Stimulated activated CD4-positive, alpha-beta T cell treated with anti-CD3 and anti-CD28 coated beads, Interleukin-4, amount 100 ng/mL, for 1 hour (primary cell): ENCODE results near the gene SLC2A9.

Experiments used
- DNase-seq: peaks from one replicate; pipeline ENCODE4 v3.0.0-alpha.2; 2020

SLC2A9 gene

DNA sequence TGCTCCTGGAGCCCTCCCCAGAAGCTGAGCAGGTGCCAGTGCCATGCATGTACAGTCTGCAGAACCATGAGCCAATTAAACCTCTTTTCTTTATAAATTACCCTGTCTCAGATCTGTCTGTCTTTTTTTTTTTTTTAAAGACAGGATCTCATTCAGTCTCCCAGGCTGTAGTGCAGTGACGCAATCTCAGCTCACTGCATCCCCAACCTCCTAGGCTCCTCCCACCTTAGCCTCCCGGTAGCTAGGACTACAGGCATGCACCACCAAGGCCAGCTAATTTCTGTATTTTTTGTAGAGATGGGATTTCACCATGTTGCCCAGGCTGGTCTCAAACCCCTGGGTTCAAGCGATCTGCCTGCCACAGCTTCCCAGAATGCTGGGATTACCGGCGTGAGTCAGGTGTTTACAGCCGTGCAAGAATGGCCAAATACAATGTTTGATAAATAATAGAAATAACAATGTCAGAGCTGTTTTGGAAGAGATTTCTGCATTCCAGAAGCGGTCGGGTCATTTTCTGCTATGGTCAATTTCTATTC lies 68.8 kb downstream of the SLC2A9 start:
- no peak for DNase-seq

DNA sequence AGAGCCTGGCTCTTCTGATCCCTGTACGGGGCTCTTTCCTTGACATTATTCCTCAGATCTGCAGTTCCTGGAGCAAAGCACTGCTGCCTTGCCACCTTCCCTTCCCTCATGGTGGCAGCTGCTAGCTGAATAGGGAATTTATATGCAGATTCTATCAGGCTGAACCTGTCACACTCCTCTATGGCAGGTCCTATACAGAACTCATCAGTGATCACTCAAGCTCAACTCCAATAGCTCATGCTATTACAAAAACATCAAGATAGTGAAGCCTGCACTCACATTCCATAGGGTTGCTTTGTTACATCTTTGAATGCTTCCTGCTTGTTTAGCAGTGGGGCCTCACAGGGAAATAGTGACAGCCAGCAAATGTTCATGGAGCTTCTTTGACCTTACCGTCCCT lies 71.7 kb downstream of the SLC2A9 start:
- DNase-seq: no peak

DNA sequence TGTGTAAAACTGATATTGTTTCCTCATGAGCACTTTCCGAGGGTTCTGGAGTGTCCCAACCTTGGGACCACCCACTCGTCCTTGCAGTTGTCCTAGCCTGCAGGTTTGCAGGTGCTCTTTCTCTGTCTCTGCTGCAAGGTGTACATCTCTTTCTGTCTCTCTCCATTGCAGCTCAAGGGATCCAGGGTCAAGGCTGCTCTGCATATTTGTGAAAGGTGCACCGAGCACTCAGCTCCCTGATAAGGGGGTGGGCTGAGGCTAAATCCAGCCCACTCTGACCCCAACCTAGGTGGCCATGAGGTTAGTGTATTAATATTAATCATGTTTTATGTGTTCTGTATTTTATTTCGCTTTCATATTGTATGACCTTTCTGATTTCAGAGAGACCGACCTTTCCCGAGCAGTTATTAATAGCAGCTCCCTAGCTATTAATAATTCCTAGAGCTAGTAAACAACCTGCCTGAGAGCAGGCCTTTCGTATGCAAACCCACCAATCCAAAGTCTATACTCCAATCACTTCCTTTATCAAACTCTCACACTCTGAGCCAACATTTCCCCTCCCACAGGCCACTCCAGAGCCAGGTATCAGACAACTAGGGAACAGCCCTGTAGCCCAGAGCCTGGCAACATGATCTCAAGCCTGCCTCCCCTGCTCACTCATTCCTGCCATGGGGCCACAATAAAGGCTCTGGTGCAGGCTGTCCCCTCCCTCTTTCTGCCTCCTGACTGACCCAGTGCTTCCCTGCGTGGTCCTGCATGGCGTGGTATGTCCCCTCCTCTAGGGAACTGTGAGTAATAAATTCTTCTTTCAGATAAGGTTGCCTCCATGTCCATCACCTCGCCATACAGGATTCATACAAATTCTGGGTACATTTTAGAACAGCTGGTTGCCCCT lies 73.9 kb downstream of the SLC2A9 start:
- no peak for DNase-seq

DNA sequence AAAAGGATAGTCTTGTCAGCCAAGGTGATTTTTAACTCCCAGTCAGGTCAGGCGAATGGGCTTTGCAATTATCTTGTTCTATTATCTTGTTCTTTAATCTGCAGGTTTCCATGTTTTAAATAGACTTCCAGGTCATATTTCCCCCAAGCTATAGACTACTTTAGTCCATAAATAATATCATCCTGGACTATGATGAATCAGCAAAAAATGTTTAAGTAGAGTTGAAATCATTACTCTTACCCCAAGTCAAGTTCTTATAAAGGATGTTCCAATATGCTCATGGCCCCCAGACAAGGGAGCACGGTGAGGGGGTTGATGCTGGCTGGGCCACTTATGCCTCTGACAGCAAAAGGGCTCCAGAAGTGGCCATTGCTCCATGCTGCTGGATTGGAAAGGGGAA lies 75.1 kb downstream of the SLC2A9 start:
- DNase-seq: no peak

DNA sequence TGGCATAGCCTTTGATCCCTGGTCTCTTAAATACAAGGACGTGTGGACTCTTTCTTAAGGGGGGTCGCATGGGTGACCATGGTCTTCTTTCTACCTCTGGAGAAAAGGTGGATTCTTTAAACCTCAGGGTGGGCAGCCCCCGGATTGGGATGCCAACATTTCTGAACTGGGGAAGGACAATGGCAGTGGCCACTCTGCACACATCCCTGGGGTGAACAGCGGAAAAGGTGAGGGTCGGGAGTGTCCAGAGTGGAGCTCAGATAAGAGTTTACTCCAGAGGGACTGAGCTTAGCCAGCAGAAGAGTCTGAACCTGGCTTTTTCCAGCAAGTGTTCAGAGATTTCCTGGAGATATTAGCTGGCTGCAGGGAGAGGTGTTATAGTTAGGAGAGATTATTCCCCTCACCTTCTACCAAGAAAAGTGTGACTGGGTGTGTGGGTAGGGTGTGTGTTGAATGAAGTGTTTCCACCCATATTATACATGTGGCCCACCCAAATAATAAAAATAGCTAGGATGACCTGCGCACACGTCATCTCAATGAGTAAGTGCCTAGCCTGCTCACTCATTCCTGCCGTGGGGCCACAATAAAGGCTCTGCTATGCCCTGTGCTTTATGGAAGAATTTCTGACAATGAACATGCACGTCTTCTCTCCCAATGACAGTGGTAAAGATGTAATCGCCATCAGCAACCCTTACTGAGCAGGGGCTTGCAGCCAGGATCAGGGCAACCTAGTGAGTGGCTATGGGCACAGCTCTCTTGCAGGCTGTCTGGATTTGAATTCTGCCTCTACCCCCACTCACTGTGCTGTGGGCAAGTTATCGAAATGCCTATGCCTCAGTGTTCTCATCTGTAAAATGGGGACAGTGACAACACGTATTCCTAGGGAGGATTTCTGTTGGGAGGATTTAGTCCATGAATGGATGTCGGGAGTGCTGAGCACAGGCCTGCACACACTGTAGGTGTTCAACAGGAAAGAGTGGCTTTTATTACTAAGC lies 76.6 kb downstream of the SLC2A9 start:
- no peak for DNase-seq

DNA sequence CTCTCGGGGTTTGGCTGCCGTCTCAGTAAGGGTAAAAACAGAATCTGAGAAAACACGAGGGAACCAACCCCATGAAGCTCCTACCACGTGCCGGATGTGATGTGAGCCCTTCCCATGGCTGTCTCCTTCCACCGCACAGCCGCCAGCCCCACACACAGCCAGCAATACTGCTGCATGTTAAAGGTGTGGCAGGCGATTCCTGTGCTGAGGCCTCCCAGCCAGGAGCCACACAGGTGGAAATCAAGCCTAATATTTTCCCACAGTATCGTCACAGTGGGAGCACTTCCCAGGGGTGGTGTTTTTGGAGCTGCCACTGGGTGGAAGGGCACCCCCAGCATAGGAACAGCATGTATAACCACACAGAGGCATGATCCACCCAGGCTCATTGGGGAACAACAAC lies 77.5 kb downstream of the SLC2A9 start:
- no peak for DNase-seq

DNA sequence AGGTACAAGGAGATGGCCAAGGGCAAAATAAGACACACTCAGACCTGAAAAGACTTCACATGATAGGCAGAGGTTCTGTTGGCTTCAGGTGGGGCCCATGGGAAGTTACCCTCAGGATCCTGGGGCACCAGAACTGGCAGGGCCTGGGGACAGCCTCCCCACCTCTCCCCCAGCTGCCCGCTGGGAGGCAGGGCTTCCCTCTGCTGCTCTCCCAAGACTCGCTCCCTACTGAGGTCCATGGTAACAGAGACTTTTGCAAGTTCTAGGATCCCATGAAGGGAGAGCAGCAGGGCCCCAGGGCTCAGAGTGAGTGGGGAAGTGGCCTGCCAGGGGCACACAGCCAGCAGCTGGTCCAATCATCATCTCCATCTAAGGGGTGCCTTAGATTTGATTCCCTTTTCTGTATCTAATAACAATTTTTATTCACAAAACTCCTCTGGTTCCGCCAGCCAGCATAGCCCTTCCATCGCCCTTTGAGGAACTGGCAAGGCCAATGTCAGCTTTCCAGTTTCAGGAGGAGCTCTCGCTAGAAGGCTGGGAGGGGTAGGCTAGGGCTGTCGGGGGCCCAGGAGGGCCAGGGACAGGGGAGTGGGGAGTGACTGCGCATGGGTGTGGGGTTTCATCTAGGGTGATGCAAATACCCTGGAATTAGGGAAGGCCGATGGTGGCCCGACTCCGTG lies 78.2 kb downstream of the SLC2A9 start:
- no peak for DNase-seq

DNA sequence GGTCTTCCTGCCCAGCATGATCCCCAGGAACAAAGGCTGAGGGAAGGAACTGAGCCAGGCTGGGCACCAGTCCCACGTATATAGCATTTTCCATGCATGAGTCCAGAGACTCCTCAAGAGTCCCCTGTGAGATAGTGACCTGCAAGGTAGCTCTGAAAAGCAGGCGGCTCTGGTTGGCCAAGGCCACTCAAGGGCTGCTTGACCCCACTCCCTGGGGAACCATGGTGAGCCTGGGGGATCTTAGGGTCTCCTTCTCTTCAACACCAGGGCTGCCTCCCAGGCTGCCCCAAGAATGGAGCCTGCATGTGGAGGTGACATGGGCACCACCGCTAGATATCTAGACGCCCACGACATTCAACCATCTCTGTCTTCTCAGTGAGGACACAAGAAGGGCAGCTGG lies 79.2 kb downstream of the SLC2A9 start:
- no peak for DNase-seq

DNA sequence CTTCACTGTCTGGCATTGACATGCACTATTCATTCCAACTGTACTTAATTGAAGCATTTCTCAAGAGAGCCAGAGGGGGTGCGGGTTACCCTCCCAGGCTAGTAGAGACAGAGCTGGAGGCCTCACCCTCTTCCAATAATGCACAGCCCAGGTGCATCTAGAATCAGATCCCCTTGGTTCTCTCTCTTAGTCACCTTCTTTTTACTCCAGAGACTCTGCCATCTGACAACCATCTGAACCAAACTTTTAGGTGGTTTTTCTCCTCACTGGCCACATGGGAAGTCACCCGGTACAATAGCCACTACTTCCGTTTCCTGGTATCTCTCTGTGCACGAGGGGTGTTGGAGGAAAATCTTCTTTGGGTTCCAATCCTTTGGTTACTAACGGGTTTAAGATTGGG lies 81.3 kb downstream of the SLC2A9 start:
- DNase-seq: no peak

DNA sequence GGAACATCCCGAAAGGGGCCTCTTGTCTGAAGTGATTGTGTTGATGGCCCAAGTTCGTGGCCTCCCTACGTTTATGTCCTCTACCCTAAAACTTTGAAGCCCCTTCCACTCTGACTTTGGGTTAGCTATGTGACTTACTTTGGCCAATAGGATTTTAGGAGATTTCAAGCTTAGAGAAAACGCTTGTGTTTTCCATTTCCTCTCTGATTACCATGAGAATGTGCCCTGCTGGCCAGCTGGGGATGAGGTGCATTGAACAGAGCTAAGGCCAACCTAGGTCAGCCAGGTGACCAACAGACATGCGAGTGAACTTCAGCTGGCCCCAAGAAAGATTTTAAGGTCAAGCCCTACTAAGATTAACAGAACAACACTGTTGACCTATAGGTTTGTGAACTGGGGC lies 82.4 kb downstream of the SLC2A9 start:
- no peak for DNase-seq

DNA sequence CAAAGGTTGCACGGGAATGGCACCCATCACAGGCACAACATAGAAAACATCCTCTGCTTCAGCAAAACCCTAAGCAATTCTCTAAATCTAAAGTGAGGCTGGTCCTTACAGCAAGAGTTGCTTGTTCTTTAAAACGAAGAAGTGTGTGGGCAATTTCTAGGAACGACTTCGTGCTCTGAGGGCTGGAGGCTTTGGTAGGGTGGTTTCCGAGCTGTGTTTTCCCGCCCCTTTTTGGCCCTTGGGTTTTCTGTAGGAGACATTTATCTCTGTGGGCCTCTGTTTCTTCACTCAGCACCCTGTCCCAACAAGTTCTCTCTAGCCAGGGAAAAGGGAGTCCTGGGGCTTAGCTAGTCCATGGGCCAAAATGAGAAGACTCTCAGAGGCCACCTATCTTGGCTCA lies 84.2 kb downstream of the SLC2A9 start:
- no peak for DNase-seq

DNA sequence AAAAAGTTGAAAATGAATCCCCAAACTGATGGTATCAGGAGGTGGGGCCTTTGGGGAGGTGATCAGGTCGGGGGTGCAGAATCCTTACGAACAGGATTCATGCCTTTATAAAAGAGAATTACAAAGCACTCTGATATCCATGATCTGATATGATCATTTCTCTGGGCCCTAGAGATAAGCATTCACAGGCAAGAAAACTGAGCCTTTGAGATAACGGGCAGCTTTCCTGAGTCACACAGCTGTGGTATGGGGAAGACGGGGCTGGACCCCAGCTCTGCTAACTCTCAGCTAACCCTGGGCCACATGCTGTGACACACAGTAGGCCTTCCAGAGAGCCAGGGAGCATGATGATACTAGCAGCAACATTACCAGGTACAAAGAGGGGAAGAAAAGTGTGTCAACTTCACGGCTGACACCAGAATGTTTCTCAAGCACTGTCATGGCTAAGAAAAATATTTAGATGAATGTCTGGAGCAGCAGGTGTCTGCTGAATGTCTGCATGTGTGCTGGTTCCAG lies 85.1 kb downstream of the SLC2A9 start:
- DNase-seq: no peak

DNA sequence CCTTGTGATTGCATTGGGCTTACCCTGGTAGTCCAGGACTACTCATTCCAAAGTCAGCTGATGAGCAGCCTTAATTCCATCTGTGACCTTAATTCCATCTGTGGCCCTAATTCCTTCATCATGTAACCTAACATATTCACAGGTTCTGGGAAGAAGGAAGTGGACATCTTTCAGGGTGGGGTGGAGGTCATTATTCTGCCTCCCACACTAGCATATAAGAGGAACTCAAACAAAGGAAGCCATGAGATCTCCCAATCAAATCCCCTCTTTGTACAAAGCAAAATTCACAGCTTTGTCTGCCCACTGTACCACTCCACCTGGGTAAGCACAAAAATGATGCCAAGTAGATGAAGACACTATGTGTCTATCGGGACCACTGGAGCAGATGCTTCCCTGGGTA lies 87.3 kb downstream of the SLC2A9 start:
- no peak for DNase-seq

DNA sequence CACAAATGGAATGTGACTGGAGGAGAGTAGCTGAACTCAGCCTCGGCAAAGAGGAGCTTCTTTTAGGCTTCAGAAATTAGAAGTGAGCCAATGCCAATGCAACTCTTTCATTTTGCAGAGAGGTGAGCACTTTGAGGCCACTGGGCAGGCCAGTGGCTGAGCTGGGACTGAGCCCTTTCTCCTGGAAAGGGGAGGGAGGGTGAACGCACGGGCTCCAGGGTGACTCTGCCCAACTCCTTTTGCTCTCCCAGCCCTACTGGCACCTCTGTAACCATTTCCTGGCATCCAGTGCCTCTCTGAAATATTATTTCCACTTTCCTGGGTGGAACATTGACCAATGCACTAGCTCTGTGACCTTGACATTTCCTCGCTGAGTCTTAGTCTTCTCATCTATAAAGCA lies 88.1 kb downstream of the SLC2A9 start:
- no peak for DNase-seq

DNA sequence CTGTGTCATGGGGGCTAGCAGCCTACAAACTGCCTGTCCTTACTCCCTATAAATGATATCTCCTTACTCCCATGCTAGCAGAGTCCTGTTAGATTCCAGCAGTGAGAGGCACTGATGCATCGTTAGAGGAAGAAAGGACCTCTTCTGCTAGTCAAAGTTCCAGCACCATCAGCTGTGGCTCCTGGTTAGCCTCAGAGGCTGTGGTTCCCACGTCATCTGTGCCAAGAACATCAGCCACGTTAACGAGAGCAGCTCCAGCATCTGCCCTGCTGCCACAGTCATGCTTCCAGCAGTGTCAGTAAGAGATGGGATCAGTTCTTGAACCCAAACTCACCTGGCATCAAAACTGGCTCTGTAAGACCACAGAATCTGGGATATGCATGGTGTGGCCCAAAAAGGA lies 88.5 kb downstream of the SLC2A9 start:
- no peak for DNase-seq

DNA sequence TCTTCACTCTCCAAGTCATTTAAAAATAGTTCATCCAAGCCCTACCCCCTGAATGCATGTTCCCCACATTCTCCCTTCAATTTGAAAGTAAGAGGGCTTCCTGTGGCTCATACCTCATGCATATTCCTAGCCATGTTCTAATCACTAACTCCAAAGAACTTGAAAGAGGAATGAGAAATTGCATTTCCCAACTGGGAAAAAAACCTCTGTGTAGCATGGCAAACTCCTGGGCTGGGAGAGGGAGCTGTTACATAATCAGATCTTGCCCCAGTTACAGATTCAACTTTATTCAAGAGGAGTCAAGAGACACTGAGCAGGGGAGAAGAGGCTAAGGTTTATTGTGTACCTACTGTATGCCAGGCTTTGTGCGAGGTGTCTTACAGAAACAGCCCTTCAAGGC lies 90.2 kb downstream of the SLC2A9 start:
- DNase-seq: no peak

DNA sequence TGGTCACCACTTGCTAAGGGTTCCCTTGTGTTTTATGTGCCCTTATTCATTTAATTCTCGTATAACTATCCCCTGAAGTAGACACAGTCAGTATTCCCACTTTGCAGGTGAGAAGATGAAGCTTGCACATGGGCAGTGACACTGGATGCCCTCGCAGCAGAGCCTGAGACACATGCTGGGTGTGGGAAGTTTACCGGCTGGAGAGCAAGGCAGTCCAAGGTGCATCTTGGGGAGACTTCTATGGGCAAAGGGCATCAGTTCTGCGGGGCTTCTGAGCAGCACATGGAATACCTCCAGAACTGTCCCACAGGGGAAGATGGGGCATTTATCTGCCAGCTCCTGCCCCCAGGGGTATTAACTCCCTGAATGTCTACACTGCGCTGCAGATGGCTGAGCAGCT lies 92.2 kb downstream of the SLC2A9 start:
- no peak for DNase-seq

DNA sequence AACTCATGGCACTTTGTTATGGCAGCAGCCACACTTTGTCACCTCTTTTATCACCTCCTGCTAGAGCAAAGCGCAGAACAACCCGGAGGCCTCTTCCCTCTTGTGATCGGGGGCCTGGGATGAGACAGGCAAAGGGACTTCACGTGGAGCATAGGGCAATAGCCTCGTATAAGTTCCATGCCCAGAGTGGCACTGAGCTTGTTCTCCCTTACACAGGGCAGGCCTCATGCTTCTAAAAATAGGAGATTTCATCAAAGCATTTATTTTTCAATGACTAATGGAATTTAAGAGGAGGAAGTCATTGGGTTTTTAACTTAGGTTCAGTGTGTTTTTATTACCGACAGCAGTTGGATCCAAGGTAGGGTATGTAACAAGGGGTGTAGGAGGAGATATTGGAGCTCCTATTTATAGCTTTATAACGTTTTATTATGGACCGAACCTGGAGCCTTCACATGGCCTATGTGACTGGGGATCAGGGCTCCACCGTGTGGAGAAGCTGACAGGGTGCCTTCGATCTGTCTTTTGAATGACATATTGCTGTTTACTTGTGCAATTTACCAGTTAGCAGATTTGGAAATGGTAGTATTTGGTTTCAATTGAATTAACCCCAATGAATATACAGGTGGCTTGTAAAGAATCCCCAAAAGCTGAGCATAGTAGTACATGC lies 93.8 kb downstream of the SLC2A9 start:
- no peak for DNase-seq

DNA sequence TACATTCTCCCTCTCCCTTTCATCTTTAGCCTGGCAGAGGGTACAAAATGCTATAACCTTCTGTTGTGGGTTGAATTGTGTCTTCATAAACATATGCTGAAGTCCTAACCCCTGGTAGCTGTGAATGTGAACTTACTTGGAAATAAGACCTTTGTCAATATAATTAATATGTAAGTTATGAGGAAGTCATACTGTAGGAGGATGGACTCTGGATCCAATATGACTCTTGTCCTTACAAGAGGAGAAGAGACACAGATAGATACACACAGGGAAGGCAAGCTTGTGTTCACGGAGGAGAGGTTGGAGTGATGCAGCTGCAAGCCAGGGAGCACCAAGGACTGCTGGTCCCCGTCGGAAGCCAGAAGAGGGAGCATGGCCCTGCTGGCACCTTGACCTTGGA lies 94.7 kb downstream of the SLC2A9 start:
- no peak for DNase-seq

DNA sequence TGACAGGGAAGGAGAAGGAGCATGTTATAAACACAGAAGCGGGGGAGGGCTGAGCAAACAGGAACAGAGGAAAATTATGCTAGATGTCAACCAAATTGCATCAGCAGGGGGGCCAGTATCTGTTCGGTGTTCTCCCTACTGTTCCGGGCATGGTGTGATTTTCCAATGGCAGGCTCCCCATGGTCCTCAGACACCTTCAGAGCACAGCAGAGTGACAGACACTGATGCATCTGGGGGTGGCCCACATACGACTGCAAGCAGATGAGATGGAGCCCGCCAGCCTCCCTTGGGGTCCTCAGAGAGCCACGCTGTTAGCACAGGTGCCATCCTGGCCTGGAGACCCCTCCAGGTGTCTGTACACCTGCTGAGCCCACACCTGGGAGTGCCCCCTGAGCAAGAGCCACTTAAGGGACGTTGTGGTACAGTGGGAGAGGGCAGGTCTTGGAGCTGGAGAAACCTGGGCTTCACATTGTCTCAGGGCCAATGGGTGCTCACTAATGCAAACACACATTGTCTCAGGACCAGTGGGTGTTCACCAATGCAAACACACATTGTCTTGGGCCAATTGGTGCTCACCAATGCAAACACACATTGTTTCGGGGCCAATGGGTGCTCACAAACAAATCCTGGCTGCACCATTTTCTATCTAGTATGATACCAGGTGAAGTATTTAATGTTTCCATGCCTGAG lies 95.4 kb downstream of the SLC2A9 start:
- no peak for DNase-seq

DNA sequence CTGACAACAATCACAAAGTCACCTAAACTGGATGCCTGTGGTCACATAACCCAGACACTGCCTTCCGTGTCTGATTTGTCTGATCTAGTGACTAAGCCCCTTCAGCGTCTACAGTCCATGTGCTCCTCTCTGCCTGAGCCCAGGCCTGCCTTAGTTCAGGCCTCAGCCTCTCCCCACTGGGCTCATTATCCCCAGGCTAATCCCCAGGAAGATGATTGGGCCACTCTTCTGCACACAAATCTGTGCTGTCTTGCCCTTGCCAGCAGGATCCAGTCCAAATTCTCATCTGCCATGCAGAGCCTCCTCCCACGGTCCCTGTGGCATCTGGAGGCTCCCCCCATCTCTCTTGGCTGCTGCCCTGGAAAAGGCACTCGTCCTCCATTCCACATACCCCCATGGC lies 96.5 kb downstream of the SLC2A9 start:
- DNase-seq: no peak
